Superior temporal gyrus (tissue), 1 donor: Measurements from ENCODE around the gene DHRS4.
"Not testable (repeated sequence)": the region's sequence is repeated elsewhere in the genome, so short reads cannot be mapped to it uniquely, and the experiment has no call there.

Source experiments
- DNase-seq: peaks from one replicate; pipeline ENCODE4 v3.0.0-alpha.2; 2016; ENCODE audit errors: extremely low spot score

The DHRS4 gene

DNA sequence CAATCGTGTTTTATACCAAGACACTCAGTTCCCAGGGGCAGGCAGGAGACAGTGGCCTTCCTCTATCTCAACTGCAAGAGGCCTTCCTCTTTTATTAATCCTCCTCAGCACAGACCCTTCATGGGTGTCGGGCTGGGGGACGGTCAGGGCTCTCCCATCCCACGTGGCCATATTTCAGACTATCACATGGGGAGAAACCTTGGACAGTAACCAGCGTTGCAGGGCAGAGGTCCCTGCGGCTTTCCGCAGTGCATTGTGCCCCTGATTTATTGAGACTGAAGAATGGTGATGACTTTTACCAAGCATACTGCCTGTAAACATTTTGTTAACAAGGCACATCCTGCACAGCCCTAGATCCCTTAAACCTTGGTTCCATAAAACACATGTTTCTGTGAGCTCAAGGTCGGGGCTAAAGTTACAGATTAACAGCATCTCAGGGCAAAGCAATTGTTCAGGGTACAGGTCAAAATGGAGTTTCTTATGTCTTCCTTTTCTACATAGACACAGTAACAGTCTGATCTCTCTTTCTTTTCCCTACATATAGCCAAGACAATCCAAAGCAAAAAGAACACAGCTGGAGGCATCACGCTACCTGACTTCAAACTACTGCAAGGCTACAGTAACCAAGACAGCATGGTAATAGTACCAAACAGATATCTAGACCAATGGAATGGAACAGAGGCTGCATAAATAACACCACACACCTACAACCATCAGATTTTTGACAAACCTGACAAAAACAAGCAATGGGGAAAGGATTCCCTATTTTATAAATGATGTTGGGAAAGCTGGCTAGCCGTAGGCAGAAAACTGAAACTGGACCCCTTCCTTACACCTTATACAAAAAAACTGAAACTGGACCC, 28.6 kb downstream of the DHRS4 start:
- not testable (repeated sequence) for DNase-seq

DNA sequence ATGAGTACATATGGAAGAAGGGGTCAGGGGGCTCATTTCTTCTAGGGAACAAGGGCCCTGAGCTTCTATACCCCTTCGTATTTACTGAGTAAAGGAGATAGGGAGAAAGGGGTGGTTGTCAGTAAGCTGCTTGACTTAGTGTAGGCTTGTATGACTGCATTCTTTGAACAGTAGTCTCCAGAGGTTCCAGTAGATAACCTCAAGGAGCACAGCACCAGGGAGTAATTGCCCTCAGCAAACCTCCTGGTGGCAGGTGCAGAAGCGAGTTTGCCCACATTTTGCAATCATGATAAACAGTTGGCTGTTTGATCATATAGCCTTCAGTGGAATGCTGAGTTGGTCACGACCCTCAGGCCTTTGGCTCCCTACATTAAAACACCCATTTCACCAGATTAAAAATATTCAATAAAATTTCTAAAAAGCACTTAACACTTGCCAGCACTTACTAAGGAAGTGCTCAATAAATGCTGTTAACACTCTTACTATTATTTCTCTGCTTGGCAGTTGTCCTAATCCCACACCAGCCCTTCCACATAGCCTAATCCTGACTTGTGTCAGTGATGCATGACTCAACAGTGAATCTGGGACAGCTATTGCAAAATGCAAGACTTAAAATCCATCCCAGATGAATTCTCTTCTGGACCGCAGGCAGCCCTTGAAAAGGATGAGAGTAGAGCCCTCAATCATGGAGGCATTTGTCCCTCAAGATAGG, 31.5 kb downstream of the DHRS4 start:
- no peak for DNase-seq

DNA sequence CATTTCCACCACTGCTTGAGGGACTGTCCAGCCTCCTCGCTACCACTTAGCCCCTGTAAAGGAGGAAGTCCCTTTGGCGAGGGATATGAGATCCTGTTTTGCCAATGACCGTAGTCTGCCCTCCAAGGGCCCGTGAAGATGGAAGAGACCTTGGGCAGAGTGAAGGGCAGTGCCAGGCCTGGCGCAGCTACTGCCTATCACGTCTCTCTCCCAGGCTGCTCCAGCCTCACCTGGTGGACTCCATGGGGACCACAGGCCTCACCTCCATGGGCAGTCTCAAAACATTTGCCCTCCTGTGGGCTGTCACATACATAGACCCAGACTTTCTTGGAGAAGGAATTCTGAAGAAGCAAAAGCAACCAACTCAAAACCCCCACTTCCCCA, 34.6 kb downstream of the DHRS4 start:
- not testable (repeated sequence) for DNase-seq

DNA sequence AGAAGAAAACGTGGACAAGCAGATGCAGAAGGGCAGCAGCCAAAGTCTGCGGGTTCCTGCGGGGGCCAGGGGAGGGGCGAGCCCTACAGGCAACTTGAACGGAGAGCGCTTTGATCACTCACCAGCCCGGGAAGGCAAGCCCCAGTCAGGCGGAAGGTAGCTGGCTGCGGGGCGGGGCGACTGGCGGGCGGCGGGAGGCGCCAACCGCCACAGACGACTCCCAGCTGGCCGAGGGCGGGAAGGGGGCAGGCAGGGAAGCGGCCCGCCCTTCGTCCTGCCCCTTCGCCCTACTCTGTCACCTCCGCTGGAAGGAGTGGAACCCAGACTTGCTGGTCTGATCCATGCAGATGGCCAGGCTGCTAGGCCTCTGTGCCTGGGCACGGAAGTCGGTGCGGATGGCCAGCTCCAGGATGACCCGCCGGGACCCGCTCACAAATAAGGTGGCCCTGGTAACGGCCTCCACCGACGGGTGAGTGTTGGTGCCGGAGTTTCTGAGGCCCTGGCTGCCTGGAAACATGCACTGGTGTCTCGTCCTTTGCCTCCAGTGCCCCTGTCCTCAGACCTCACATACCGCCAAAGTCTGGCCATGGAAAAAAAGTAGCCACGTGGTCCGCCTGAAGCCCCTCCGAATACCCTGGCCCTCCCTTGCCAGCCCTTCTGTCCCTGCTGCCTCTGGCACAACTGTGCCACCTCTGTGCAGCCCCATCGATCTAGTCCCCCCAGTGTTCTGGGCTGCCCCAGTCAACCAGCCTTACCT, 35.2 kb downstream of the DHRS4 start, which contains the start of gene DHRS4L2:
Gene DHRS4L2, plus strand, starts transcription at position 323 of the 757 bp plus-strand sequence. Its CDS starts 19 bp downstream, at position 342.
- not testable (repeated sequence) for DNase-seq

DNA sequence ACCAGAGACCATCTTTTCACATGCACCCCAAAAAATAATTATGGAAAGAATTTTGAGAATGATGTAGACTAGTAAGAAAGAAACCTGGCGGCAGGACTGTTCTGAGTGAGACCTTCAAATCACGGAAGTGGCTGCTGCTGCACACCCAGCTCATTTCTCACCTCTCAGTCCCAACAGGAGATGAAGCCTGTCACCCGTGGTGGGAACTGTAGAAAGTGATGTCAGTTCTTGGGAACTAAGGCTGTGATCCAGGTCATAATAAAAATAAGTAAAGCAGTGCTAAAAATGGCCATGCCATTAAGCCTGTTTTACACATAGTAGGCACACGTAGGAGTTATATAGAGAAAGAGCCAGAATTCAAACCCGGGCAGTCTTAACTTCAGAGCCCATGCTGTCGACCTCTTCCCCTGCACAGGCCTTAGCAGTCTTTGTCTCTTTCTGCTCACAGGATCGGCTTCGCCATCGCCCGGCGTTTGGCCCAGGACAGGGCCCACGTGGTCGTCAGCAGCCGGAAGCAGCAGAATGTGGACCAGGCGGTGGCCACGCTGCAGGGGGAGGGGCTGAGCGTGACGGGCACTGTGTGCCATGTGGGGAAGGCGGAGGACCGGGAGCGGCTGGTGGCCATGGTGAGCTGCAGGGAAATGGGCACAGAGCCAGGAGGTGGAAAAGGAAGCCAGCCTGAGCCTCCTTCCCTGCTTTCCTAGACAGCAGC, 36.3 kb downstream of the DHRS4 start:
- DNase-seq = peak; percentile 36

DNA sequence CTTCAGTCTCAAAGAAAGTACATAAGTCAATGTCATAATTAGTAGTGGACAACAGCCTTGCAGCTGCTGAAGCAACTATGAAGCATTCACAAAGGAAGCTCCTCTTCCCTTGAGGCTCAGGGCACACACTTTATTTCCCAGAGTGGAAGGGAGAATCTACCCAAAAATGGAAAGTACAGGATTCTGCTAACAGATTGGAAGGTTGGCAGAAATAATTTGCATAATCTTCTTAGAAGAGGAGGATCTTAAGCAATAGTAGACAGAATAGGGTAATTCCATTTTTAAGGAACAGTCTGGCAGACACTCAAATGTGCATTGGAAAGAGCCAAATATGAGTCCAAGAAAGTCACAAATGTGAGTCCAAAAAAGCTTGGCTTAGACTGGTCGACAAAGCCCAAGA, 37.4 kb downstream of the DHRS4 start:
- DNase-seq = not testable (repeated sequence)

DNA sequence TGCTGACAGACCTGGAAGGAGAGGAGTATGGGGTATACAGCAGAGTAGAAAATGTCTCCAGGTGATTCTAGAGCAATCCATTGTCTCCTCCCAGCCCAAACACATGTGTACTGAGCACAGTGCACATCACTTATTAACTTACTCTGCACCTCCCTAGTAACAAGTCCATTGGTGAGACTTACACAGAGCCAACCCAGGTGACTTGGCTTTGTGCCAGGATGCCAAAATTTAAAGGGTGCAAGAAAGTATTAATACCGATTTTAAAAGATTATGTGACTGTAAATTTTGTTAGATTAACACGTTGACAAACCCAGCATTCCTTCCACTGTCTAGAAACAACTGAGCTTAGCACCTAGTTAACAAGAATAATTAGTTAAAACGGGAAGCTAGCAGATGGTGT, 39.5 kb downstream of the DHRS4 start:
- DNase-seq = not testable (repeated sequence)

DNA sequence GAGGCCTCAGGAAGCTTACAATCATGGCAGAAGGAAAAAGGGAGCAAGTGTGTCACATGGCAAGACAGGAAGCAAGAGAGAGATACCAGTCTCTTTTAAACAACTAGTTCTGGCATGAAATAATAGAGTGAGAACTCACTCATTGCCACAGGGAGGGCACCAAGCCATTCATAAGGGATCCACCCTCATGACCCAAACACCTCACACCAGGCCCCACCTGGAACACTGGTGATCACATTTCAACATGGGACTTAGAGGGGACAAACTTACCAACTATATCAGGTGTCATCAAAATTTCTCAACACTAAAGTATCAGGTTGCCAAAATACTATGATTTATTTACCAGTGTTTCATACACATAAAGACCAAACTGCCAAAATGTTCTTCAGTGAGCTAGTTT, 42.4 kb downstream of the DHRS4 start:
- not testable (repeated sequence) for DNase-seq

DNA sequence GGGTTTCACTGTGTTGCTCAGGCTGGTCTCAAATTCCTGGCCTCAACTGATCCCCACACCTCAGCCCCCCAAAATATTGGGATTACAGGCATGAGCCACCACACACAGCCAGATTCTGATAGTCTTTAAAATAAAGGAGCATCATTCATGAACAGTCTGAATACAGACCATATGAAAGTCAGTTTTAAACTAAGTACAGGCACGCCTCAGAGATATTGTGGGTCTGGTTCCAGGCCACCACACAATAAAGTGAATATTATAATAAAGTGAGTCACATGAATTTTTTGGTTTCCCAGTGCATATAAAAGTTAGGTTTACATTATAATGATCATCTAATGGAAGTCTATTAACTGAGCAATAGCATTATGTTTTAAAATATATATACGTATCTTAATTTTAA, 43.3 kb downstream of the DHRS4 start:
- DNase-seq = not testable (repeated sequence)

DNA sequence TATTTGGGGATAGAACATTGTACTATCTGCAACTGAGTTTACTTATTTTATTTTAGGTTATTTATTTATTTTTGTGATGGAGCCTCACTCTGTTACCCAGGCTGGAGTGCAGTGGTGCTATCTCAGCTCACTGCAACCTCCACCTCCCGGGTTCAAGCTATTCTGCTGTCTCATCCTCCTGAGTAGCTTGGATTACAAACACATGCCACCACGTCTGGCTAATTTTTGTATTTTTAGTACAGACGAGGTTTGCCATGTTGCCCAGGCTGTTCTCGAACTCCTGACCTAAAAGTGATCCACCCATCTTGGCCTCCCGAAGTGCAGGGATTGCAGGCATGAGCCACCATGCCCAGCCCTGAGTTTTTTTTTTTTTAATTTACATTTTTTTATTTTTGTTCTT, 46.1 kb downstream of the DHRS4 start:
- DNase-seq = not testable (repeated sequence)

DNA sequence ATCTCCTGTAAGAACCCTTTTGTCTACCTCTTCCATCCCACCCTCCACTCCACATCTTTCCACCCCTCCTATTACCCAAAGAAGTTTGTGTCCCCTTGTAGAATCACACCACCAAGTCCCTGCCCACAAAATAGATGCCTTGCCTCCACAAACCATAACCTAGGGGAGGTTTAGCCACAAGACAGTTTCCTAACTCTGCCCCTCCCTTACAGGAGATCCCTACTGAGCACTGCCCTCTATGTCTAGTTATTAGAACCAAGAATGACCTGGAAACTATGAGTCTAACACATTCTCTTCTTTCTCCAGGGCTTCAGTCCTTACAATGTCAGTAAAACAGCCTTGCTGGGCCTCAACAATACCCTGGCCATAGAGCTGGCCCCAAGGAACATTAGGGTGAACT, 47.5 kb downstream of the DHRS4 start:
- not testable (repeated sequence) for DNase-seq

DNA sequence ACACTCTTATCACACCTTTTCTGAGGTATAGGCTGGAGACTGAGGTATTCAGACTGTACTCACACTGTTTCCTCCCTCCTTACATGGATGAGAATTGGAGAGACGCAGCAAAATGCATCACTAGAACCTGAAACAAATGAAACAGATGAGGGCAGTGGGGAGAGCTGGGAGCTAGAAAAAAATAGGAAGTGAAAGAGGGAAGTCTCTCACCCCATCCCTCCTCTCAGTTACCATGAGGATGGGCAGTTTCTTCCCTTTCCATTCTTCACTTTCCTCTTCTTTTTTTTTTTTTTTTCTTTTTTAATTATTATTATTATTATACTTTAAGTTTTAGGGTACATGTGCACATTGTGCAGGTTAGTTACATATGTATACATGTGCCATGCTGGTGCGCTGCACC, 48.1 kb downstream of the DHRS4 start:
- DNase-seq = not testable (repeated sequence)

DNA sequence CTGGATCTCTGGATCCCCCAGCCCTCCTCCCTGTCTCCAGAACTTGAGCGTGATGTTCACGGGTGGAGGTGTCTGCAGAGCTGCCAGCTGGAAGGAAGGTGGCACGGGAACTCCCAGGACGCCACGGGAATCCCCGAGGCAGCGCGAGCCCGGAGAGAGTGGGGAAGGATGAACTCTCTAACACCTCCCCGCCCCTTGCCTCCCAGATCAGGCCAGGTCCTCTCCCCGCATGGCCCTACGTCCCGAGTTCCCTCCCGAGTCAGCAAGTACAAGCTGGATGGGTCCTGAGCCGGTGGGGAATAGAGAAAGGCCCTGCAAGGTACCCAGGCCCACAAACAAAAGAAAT, 52.9 kb downstream of the DHRS4 start:
- DNase-seq = not testable (repeated sequence)

DNA sequence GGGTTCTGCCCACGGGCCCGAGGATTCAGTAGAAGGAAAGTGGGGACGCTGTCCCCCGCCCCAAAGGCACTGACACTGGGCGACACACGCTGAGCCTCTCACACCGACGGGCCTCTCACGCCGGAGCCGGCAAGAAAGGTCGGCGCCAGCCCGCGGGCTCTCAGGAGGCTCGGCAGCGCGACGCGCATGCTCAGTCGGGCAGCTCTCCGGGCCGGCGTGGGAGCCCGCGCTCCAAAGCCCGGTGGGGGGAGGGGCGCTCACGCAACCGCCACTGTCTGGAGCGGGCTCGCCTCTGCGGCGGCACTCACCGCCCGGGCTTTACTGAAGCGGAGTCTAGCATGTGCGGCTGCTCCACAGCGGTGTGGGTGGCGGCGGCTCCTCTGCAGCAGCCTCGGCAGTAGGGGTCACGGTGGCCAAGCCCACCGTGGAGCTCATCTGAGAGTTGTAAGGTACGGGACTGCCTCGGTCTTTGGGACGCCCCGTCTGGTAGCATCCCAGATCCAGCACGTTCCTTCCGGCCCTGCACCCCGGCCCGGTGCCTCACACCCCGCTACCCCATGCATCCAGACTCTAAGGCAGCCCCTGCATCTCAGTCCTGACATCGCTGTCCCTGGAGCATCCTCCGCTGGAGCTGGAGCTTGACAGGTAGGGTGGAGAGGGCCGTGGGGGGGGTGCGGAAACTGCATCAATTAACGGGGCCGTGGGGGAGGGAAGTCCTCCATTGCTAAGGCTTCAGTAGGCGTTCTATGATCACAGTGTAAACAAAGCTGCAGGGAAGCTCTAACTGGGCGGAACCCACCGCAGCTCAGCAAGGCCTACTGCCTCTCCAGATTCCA, 53.5 kb downstream of the DHRS4 start:
- DNase-seq = not testable (repeated sequence)

DNA sequence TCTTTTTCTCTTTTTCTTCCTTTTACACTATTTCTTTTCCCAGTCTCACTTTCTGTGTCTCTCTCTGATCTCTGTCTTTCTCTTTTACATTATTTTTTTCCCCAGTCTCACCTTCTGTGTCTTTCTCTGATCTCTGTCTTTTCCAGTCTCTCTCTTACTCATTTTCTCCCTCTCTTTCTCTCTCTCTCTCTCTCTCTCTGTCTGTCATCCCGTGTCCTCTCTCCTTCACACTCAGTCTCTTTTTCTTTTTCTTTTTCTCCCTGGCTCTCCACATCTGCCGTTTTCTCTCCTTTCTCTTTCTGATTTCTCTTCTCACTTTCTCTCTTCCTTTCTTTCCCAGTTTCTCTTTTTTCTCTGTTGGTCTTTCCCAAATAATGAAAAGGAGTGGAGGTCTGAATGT, 57.5 kb downstream of the DHRS4 start:
- no peak for DNase-seq

DNA sequence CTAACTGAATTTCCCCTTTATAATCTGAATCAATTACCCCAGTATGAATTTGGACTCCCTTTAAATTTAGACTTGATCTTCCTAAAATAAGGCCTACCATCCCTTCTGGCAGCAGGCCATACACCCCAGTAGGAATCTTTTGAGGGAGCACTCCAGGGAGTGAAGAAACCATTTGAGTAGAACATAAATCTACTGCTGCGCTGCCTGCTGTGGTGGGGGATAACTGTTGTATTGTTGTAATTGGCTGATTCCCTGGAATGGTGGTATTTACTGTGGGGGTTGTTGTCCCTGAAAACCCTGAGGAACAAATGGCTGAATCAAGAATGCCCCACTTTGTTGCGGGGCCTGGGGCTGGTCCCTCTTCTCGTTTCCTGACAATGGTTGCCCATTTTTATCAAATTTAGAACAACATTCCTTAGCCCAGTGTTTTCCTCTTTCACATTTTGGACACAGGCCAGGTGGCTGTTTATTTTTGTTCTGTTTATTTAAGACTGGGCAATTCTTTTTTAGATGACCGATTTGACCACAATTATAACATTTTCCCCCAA, 59.2 kb downstream of the DHRS4 start:
- DNase-seq = not testable (repeated sequence)

DNA sequence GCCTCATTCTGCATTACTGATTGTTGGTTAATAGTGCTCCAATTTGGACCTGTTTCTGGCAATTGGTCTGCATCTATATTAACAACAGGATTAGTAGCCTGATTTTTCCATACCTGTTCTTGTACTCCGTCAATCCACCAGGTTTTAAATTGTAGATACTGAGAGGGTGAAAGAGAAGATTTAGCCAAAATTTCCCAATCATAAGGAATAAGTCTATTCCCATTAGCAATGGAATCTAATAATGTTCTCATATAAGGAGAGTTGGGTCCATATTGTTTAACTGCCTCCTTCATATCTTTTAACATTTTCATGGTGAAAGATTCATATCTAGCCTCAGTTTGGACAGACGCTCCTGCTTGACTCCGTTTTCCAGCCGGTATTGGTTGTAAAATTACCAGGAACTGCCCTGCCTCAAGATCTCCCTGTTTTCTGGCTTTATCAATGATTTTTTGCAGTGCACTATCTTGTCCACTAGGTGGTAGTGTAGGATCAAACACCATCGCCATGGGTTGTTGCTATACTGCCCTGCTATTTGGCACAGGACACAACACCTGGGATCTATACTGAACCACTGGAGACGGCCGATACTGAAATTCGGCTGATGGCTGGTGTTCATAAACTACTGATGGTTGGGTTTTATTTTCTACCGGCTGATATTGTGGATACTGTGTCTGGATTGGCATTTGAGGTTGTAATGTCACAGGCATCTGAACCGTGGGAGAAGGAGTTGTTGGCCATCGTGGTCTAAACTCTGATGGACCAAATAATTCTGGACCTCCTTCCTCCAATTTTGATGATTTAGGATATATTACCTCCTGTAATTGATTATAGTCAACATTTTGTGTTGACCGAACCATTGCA, 60.3 kb downstream of the DHRS4 start:
- DNase-seq = peak; percentile 95

DNA sequence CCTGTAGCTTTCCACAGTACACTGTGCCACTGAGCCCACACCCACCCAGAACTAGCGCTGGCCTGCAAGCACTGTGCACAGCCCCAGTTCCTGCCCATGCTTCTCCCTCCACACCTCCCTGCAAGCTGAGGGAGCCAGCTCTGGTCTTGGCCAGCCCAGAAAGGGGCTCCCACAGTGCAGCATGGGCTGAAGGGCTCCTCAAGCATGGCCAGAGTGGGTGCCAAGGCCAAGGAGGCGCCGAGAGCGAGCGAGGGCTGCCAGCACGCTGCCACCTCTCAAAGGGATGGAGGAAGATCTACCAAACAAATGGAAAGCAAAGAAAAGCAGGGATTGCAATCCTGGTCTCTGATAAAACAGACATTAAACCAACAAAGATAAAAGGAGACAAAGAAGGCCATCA, 62.2 kb downstream of the DHRS4 start:
- not testable (repeated sequence) for DNase-seq
